Ishikawa (cell line): ENCODE results near the gene CCDC92B.
A peak's percentile ranks its signal among the peaks of the same experiment; 100 is the strongest.

ENCODE experiments used
- CEBPB ChIP-seq: IDR thresholded peaks from 2 replicates; pipeline ENCODE4 v1.6.1; 2012
- CREB1 ChIP-seq: IDR thresholded peaks from 2 replicates; pipeline ENCODE4 v1.6.1; 2012; ENCODE audit warnings: low read depth
- EGR1 ChIP-seq: IDR thresholded peaks from 2 replicates; pipeline ENCODE4 v1.6.1; 2012
- EP300 ChIP-seq: IDR thresholded peaks from 2 replicates; pipeline ENCODE4 v1.6.1; 2012; ENCODE audit warnings: borderline replicate concordance
- FOXM1 ChIP-seq: IDR thresholded peaks from 2 replicates; pipeline ENCODE4 v1.6.1; 2012; ENCODE audit warnings: low read depth, borderline replicate concordance
- NFIC ChIP-seq: IDR thresholded peaks from 2 replicates; pipeline ENCODE4 v1.6.1; 2012
- RAD21 ChIP-seq: IDR thresholded peaks from 2 replicates; pipeline ENCODE4 v1.6.1; 2012; ENCODE audit warnings: low read depth
- TAF1 ChIP-seq: IDR thresholded peaks from 2 replicates; pipeline ENCODE4 v1.6.1; 2012; ENCODE audit warnings: low read depth, mild to moderate bottlenecking
- TCF12 ChIP-seq: IDR thresholded peaks from 2 replicates; pipeline ENCODE4 v1.6.1; 2012; ENCODE audit warnings: low read depth
- TEAD4 ChIP-seq: IDR thresholded peaks from 2 replicates; pipeline ENCODE4 v1.6.1; 2012
- YY1 ChIP-seq: IDR thresholded peaks from 2 replicates; pipeline ENCODE4 v1.6.1; 2012; ENCODE audit warnings: low read depth
- ZBTB7A ChIP-seq: IDR thresholded peaks from 2 replicates; pipeline ENCODE4 v1.6.1; 2012; ENCODE audit warnings: low read depth
- TF ChIP-seq, protein P1 (sequence below): IDR thresholded peaks from 2 replicates; pipeline ENCODE4 v1.6.1; 2012; ENCODE audit warnings: low read depth, mild to moderate bottlenecking
- TF ChIP-seq, protein P2 (sequence below): IDR thresholded peaks from 2 replicates; pipeline ENCODE4 v1.6.1; 2012
- TF ChIP-seq, protein P3 (sequence below): IDR thresholded peaks from 2 replicates; pipeline ENCODE4 v1.6.1; 2012

Gene CCDC92B

DNA sequence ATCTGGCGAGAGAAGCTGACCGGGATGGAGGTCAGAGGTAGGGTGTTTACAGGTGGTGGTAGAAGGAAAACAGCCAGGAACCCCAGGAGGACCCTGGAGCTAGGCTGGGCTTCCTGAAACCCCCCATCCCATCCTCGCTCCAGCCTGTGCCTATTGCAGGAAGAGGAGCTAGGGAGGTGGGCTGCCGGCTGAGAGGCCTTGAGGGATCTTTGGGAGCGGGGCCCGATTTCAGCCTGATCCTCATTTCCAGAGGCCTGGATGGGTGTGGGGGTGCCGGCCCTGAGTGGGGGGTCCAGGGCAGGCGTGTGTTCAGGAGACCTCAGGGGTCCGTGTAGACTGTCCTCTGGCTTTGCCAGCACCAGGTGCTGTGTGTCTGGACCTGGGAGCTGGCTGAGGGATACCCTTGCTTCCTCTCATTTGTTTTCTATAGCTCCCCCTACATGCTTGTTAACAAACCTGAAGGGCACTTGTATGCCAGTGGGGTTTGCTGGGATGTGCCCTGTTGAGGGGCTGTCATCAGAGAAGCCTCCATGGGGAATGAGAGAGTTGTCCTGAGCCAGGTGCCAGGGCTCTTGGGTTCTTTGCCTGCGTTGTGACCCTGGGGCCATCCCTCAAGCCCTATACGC lies 27.9 kb upstream of the CCDC92B start:
- no peak for TF ChIP-seq ZBTB7A
- TF ChIP-seq, protein P1, sequence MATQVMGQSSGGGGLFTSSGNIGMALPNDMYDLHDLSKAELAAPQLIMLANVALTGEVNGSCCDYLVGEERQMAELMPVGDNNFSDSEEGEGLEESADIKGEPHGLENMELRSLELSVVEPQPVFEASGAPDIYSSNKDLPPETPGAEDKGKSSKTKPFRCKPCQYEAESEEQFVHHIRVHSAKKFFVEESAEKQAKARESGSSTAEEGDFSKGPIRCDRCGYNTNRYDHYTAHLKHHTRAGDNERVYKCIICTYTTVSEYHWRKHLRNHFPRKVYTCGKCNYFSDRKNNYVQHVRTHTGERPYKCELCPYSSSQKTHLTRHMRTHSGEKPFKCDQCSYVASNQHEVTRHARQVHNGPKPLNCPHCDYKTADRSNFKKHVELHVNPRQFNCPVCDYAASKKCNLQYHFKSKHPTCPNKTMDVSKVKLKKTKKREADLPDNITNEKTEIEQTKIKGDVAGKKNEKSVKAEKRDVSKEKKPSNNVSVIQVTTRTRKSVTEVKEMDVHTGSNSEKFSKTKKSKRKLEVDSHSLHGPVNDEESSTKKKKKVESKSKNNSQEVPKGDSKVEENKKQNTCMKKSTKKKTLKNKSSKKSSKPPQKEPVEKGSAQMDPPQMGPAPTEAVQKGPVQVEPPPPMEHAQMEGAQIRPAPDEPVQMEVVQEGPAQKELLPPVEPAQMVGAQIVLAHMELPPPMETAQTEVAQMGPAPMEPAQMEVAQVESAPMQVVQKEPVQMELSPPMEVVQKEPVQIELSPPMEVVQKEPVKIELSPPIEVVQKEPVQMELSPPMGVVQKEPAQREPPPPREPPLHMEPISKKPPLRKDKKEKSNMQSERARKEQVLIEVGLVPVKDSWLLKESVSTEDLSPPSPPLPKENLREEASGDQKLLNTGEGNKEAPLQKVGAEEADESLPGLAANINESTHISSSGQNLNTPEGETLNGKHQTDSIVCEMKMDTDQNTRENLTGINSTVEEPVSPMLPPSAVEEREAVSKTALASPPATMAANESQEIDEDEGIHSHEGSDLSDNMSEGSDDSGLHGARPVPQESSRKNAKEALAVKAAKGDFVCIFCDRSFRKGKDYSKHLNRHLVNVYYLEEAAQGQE: no peak
- TF ChIP-seq, protein P2, sequence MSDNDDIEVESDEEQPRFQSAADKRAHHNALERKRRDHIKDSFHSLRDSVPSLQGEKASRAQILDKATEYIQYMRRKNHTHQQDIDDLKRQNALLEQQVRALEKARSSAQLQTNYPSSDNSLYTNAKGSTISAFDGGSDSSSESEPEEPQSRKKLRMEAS: no peak
- TF ChIP-seq EGR1: no peak
- TF ChIP-seq CEBPB: no peak
- TF ChIP-seq TAF1: no peak
- TF ChIP-seq, protein P3, sequence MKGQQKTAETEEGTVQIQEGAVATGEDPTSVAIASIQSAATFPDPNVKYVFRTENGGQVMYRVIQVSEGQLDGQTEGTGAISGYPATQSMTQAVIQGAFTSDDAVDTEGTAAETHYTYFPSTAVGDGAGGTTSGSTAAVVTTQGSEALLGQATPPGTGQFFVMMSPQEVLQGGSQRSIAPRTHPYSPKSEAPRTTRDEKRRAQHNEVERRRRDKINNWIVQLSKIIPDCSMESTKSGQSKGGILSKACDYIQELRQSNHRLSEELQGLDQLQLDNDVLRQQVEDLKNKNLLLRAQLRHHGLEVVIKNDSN: no peak

DNA sequence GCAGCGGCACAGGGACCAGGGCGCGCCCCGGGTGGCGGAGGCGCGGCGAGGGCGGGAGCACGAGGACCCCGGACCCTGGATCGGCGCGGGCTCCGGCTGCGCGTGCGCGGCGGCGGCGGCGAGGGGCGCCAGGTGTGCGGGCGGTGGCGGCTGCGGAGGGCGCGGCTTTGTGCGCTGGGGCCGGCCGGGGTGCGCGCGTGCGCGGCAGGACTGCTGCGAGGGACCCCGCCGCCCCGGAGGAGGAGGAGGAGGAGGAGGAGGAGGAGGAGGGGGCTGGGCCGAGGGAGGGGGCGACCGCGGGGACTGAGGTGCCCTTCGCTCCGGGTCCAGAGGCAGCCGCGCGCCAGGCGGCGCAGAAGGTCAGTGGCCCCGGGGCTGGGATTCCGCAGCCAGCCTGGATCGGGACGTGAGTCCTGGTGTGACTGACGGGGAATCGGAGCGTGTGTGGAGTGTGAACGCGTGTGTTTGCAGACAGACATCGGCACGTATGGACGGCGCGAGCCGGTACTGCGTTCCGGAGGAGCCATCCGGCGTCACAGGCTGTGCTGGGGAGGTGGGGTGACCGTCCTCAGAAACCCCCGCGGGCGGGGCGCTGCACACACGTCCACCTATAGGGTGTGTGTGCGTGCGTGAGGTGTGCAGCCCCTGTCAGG lies 27.3 kb upstream of the CCDC92B start:
- TF ChIP-seq, protein P3: no peak
- TF ChIP-seq, protein P2: peak; percentile 32; the same call in 1 of the 2 replicates

DNA sequence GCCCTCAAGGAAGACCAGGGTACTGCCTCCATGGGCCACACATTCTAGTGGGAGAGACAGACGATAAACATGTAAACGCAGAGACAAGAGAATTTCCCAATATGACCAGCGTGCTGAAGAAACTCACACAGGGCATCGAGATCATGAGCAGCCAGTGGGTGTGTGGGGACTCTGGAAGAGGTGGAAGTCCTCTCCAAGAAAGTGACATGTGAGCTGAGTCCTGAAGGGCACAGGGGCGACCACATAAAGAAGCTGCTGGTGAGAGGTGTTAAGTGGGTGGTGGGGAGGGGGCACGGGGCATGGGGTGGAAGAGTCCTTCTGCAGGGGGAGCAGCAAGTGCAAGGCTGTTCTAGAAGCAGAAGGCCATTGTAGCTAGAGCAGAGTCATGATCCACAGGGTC lies 25.8 kb upstream of the CCDC92B start:
- TF ChIP-seq ZBTB7A: no peak
- TF ChIP-seq, protein P3: no peak
- no peak for TF ChIP-seq FOXM1
- TF ChIP-seq CEBPB: no peak
- TF ChIP-seq EGR1: no peak
- TF ChIP-seq NFIC: no peak
- no peak for TF ChIP-seq YY1
- TF ChIP-seq RAD21: no peak
- TF ChIP-seq TAF1: no peak
- TF ChIP-seq EP300: no peak
- TF ChIP-seq CREB1: no peak
- no peak for TF ChIP-seq TEAD4
- TF ChIP-seq, protein P1: no peak
- TF ChIP-seq TCF12: no peak
- TF ChIP-seq, protein P2: no peak

DNA sequence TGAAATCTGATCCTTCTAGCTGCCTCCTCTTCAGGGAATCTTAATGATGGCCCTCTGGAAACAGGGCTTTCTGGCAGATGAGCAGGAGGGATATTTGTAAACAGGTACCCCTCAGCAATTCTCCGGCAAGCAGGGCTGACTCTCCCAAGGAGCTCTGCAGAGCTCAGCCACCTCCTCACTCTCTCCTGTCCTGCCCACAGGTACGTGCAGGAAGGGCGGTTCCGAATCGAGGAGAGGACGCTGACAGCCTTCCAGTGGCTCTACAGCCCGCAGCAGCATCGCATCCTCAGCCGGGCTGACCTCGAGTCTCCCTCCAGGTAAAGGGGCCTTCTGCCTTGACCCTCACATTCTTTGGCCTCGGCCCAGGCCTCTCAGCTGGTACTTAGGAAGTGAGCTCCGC lies 20.7 kb upstream of the CCDC92B start:
- TF ChIP-seq, protein P3: no peak
- TF ChIP-seq, protein P2: no peak
- no peak for TF ChIP-seq TCF12
- no peak for TF ChIP-seq FOXM1
- no peak for TF ChIP-seq NFIC
- TF ChIP-seq EGR1: no peak
- TF ChIP-seq YY1: no peak
- no peak for TF ChIP-seq TAF1
- TF ChIP-seq, protein P1: no peak
- TF ChIP-seq RAD21: no peak
- TF ChIP-seq CEBPB: no peak
- no peak for TF ChIP-seq ZBTB7A
- TF ChIP-seq EP300: no peak
